Measurements from ENCODE around the gene CRTAC1.

- TF ChIP-seq, protein P1, sequence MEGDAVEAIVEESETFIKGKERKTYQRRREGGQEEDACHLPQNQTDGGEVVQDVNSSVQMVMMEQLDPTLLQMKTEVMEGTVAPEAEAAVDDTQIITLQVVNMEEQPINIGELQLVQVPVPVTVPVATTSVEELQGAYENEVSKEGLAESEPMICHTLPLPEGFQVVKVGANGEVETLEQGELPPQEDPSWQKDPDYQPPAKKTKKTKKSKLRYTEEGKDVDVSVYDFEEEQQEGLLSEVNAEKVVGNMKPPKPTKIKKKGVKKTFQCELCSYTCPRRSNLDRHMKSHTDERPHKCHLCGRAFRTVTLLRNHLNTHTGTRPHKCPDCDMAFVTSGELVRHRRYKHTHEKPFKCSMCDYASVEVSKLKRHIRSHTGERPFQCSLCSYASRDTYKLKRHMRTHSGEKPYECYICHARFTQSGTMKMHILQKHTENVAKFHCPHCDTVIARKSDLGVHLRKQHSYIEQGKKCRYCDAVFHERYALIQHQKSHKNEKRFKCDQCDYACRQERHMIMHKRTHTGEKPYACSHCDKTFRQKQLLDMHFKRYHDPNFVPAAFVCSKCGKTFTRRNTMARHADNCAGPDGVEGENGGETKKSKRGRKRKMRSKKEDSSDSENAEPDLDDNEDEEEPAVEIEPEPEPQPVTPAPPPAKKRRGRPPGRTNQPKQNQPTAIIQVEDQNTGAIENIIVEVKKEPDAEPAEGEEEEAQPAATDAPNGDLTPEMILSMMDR (IDR thresholded peaks at IDR 0.05; ENCODE audit: insufficient read depth, low read depth, low read length), result no peak
- no peak for TF ChIP-seq EZH2 (IDR thresholded peaks at IDR 0.05; ENCODE audit: insufficient read depth, low read length)
Measured at GRCh38 chr10:98006266-98006665, 24.2 kb downstream of the CRTAC1 start.

Measured in astrocyte (in vitro differentiated cells and primary cell).